Measurements from ENCODE around the gene WFIKKN2.

The WFIKKN2 gene

GRCh38 chr17:50843150-50843905 lies 7.9 kb downstream of the WFIKKN2 start:
- Histone ChIP-seq H3K4me1 (ENCODE audit: control extremely low read depth in 1 of 4, control insufficient read depth in 4 of 4, insufficient read depth in 4 of 4, low read length in 3 of 4) (peaks cover 0 to 3% (median 0%) of the 10 kb centered on the region in 4 experiments), H3K36me3 (ENCODE audit: control insufficient read depth in 4 of 4, insufficient read depth in 4 of 4, low read length in 3 of 4) (no peaks in the 10 kb centered on the region), H3K4me3 (ENCODE audit: control insufficient read depth in 1 of 7, extremely low read depth in 1 of 7, insufficient read depth in 4 of 7, low read depth in 2 of 7, low read length in 6 of 7) (no peak overlapping the region), H3K9me3 (ENCODE audit: control extremely low read depth in 1 of 5, control insufficient read depth in 4 of 5, insufficient read depth in 2 of 5, low read depth in 1 of 5, low read length in 4 of 5) (peaks cover 0 to 4% (median 0%) of the 10 kb centered on the region in 5 experiments), H3K27ac (ENCODE audit: insufficient read depth in 1 of 2, low read depth in 1 of 2, low read length in 2 of 2, poor library complexity in 1 of 2, severe bottlenecking in 2 of 2) (no peak overlapping the region), H3K27me3 (replicated peaks in 2 of 5; ENCODE audit: control insufficient read depth in 4 of 5, insufficient read depth in 5 of 5, low read length in 4 of 5) (no peaks in the 10 kb centered on the region)
- DNase-seq = no peak
- CTCF ChIA-PET = interaction anchor here (0.7 to 8.4 kb wide), 11 partner anchors 9 to 204 kb away, joined by 3 to 172 read pairs (median 7); no protein-coding TSS in a partner anchor
- POLR2A ChIA-PET = interaction anchor here (0.7 kb wide), 1 partner anchor 8 kb away, joined by 3 read pairs; no protein-coding TSS in a partner anchor
- 100% methylated on average over 4 of the region's 16 CpGs for WGBS (ENCODE audit: insufficient coverage)

- POLR2A ChIA-PET = interaction anchor here (0.7 to 1.3 kb wide), 2 partner anchors 8 to 22 kb away, joined by 3 read pairs; partner anchors contain the start of gene TOB1
Observed at GRCh38 chr17:50844117-50844700, 8.8 kb downstream of the WFIKKN2 start.

GRCh38 chr17:50845240-50846147 lies 10.1 kb downstream of the WFIKKN2 start:
- no peak for DNase-seq
- Histone ChIP-seq H3K27me3 (replicated peaks in 2 of 5; ENCODE audit: control insufficient read depth in 4 of 5, insufficient read depth in 5 of 5, low read length in 4 of 5) (no peaks in the 10 kb centered on the region), H3K36me3 (ENCODE audit: control insufficient read depth in 4 of 4, insufficient read depth in 4 of 4, low read length in 3 of 4) (no peaks in the 10 kb centered on the region), H3K4me3 (ENCODE audit: control insufficient read depth in 1 of 7, extremely low read depth in 1 of 7, insufficient read depth in 4 of 7, low read depth in 2 of 7, low read length in 6 of 7) (no peak overlapping the region), H3K27ac (ENCODE audit: insufficient read depth in 1 of 2, low read depth in 1 of 2, low read length in 2 of 2, poor library complexity in 1 of 2, severe bottlenecking in 2 of 2) (no peak overlapping the region), H3K4me1 (ENCODE audit: control extremely low read depth in 1 of 4, control insufficient read depth in 4 of 4, insufficient read depth in 4 of 4, low read length in 3 of 4) (peaks cover 0 to 3% (median 0%) of the 10 kb centered on the region in 4 experiments), H3K9me3 (ENCODE audit: control extremely low read depth in 1 of 5, control insufficient read depth in 4 of 5, insufficient read depth in 2 of 5, low read depth in 1 of 5, low read length in 4 of 5) (peaks cover 0 to 9% (median 0%) of the 10 kb centered on the region in 5 experiments)
- POLR2A ChIA-PET = interaction anchor here (1.3 kb wide), 1 partner anchor 21 kb away, joined by 3 read pairs; the partner anchor contains the start of gene TOB1
- WGBS (ENCODE audit: insufficient coverage) = 96% methylated on average over 5 of the region's 12 CpGs
- CTCF ChIA-PET = interaction anchor here (0.7 to 8.4 kb wide), 11 partner anchors 10 to 124 kb away, joined by 3 to 172 read pairs (median 3); no protein-coding TSS in a partner anchor

More at GRCh38 chr17:50844117-50844700, 8.8 kb downstream of the WFIKKN2 start:
- DNase-seq = no peak
- CTCF ChIA-PET = interaction anchor here (0.7 to 8.4 kb wide), 12 partner anchors 8 to 203 kb away, joined by 3 to 172 read pairs (median 4); no protein-coding TSS in a partner anchor
- H3K9me3 ChIP-seq (ENCODE audit: control extremely low read depth in 1 of 5, control insufficient read depth in 4 of 5, insufficient read depth in 2 of 5, low read depth in 1 of 5, low read length in 4 of 5) = peaks cover 0 to 9% (median 0%) of the 10 kb centered on the region in 5 experiments
- 93% methylated on average over 14 of the region's 14 CpGs for WGBS (ENCODE audit: insufficient coverage)
- peaks cover 0 to 3% (median 0%) of the 10 kb centered on the region in 4 experiments for H3K4me1 ChIP-seq (ENCODE audit: control extremely low read depth in 1 of 4, control insufficient read depth in 4 of 4, insufficient read depth in 4 of 4, low read length in 3 of 4)
- no peak overlapping the region for H3K4me3 ChIP-seq (ENCODE audit: control insufficient read depth in 1 of 7, extremely low read depth in 1 of 7, insufficient read depth in 4 of 7, low read depth in 2 of 7, low read length in 6 of 7)
- H3K36me3 ChIP-seq (ENCODE audit: control insufficient read depth in 4 of 4, insufficient read depth in 4 of 4, low read length in 3 of 4) = no peaks in the 10 kb centered on the region
- no peak overlapping the region for H3K27ac ChIP-seq (ENCODE audit: insufficient read depth in 1 of 2, low read depth in 1 of 2, low read length in 2 of 2, poor library complexity in 1 of 2, severe bottlenecking in 2 of 2)
- H3K27me3 ChIP-seq (replicated peaks in 2 of 5; ENCODE audit: control insufficient read depth in 4 of 5, insufficient read depth in 5 of 5, low read length in 4 of 5) = no peaks in the 10 kb centered on the region

GRCh38 chr17:50847566-50847965 lies 12.2 kb downstream of the WFIKKN2 start:
- peaks cover 0 to 11% (median 3%) of the 10 kb centered on the region in 4 experiments for H3K4me1 ChIP-seq (ENCODE audit: control extremely low read depth in 1 of 4, control insufficient read depth in 4 of 4, insufficient read depth in 4 of 4, low read length in 3 of 4)
- POLR2A ChIA-PET = no interaction called here
- H3K27me3 ChIP-seq (replicated peaks in 2 of 5; ENCODE audit: control insufficient read depth in 4 of 5, insufficient read depth in 5 of 5, low read length in 4 of 5) = no peaks in the 10 kb centered on the region
- WGBS (ENCODE audit: insufficient coverage) = 95% methylated on average over 2 of the region's 4 CpGs
- no peak for DNase-seq
- H3K9me3 ChIP-seq (ENCODE audit: control extremely low read depth in 1 of 5, control insufficient read depth in 4 of 5, insufficient read depth in 2 of 5, low read depth in 1 of 5, low read length in 4 of 5) = peaks cover 0 to 9% (median 0%) of the 10 kb centered on the region in 5 experiments
- H3K4me3 ChIP-seq (ENCODE audit: control insufficient read depth in 1 of 7, extremely low read depth in 1 of 7, insufficient read depth in 4 of 7, low read depth in 2 of 7, low read length in 6 of 7) = no peak overlapping the region
- no peaks in the 10 kb centered on the region for H3K36me3 ChIP-seq (ENCODE audit: control insufficient read depth in 4 of 4, insufficient read depth in 4 of 4, low read length in 3 of 4)
- no peak overlapping the region for H3K27ac ChIP-seq (ENCODE audit: insufficient read depth in 1 of 2, low read depth in 1 of 2, low read length in 2 of 2, poor library complexity in 1 of 2, severe bottlenecking in 2 of 2)
- CTCF ChIA-PET = interaction anchor here (0.8 to 22.0 kb wide), 6 partner anchors 19 to 104 kb away, joined by 3 to 480 read pairs (median 4); no protein-coding TSS in a partner anchor

- ChIA-PET POLR2A (no interaction called here), CTCF (interaction anchor here (0.7 to 22.0 kb wide), 7 partner anchors 15 to 104 kb away, joined by 3 to 480 read pairs (median 3); partner anchors contain the start of gene TOB1)
- H3K27ac ChIP-seq (ENCODE audit: insufficient read depth in 1 of 2, low read depth in 1 of 2, low read length in 2 of 2, poor library complexity in 1 of 2, severe bottlenecking in 2 of 2) = no peak overlapping the region
- no peaks in the 10 kb centered on the region for H3K36me3 ChIP-seq (ENCODE audit: control insufficient read depth in 4 of 4, insufficient read depth in 4 of 4, low read length in 3 of 4)
- H3K9me3 ChIP-seq (ENCODE audit: control extremely low read depth in 1 of 5, control insufficient read depth in 4 of 5, insufficient read depth in 2 of 5, low read depth in 1 of 5, low read length in 4 of 5) = peaks cover 0 to 9% (median 0%) of the 10 kb centered on the region in 5 experiments
- peaks cover 0 to 12% (median 3%) of the 10 kb centered on the region in 4 experiments for H3K4me1 ChIP-seq (ENCODE audit: control extremely low read depth in 1 of 4, control insufficient read depth in 4 of 4, insufficient read depth in 4 of 4, low read length in 3 of 4)
- no peak overlapping the region for H3K4me3 ChIP-seq (ENCODE audit: control insufficient read depth in 1 of 7, extremely low read depth in 1 of 7, insufficient read depth in 4 of 7, low read depth in 2 of 7, low read length in 6 of 7)
- peaks cover 0 to 2% (median 0%) of the 10 kb centered on the region in 5 experiments for H3K27me3 ChIP-seq (replicated peaks in 2 of 5; ENCODE audit: control insufficient read depth in 4 of 5, insufficient read depth in 5 of 5, low read length in 4 of 5)
- no peak for DNase-seq
- 92% methylated on average over 3 of the region's 3 CpGs for WGBS (ENCODE audit: insufficient coverage)
Observed at GRCh38 chr17:50848039-50848438, 12.7 kb downstream of the WFIKKN2 start.

GRCh38 chr17:50848711-50849110 lies 13.3 kb downstream of the WFIKKN2 start:
- Histone ChIP-seq H3K36me3 (ENCODE audit: control insufficient read depth in 4 of 4, insufficient read depth in 4 of 4, low read length in 3 of 4) (no peaks in the 10 kb centered on the region), H3K4me3 (ENCODE audit: control insufficient read depth in 1 of 7, extremely low read depth in 1 of 7, insufficient read depth in 4 of 7, low read depth in 2 of 7, low read length in 6 of 7) (no peak overlapping the region), H3K4me1 (ENCODE audit: control extremely low read depth in 1 of 4, control insufficient read depth in 4 of 4, insufficient read depth in 4 of 4, low read length in 3 of 4) (peaks cover 0 to 12% (median 3%) of the 10 kb centered on the region in 4 experiments), H3K9me3 (ENCODE audit: control extremely low read depth in 1 of 5, control insufficient read depth in 4 of 5, insufficient read depth in 2 of 5, low read depth in 1 of 5, low read length in 4 of 5) (peaks cover 0 to 9% (median 0%) of the 10 kb centered on the region in 5 experiments), H3K27ac (ENCODE audit: insufficient read depth in 1 of 2, low read depth in 1 of 2, low read length in 2 of 2, poor library complexity in 1 of 2, severe bottlenecking in 2 of 2) (no peak overlapping the region), H3K27me3 (replicated peaks in 2 of 5; ENCODE audit: control insufficient read depth in 4 of 5, insufficient read depth in 5 of 5, low read length in 4 of 5) (peaks cover 0 to 2% (median 0%) of the 10 kb centered on the region in 5 experiments)
- WGBS (ENCODE audit: insufficient coverage) = no CpG with 5 or more reads among the region's 2 CpGs
- POLR2A ChIA-PET = no interaction called here
- CTCF ChIA-PET = interaction anchor here (0.7 to 22.0 kb wide), 4 partner anchors 14 to 103 kb away, joined by 3 to 480 read pairs (median 28); partner anchors contain the start of gene TOB1
- peak in 1 of 3 donors; percentile 22 for DNase-seq
